Epidermal melanocyte (primary cell): Measurements from ENCODE around the gene SPATS1.
A peak's percentile ranks its signal among the peaks of the same experiment; 100 is the strongest.
"Not testable (repeated sequence)": the region's sequence is repeated elsewhere in the genome, so short reads cannot be mapped to it uniquely, and the experiment has no call there.

Experiments
- DNase-seq: peaks from one replicate; pipeline ENCODE4 v3.0.0; 2011; ENCODE audit warnings: low spot score; ENCODE audit not compliant: insufficient read length

SPATS1 gene

GRCh38 chr6:44341095-44341890 is 1.2 kb upstream of the SPATS1 start:
- no peak for DNase-seq

GRCh38 chr6:44342052-44342451 is 398 bp upstream of the SPATS1 start:
- no peak for DNase-seq

- DNase-seq, result not testable (repeated sequence)
These were observed 4.4 kb downstream of the SPATS1 start for GRCh38 chr6:44346818-44347217.

- DNase-seq, result no peak
These were observed 7.6 kb downstream of the SPATS1 start for GRCh38 chr6:44349904-44350649.

GRCh38 chr6:44350650-44350994 is 8.2 kb downstream of the SPATS1 start:
- DNase-seq, result not testable (repeated sequence)

- DNase-seq, result no peak
These were observed 9.8 kb downstream of the SPATS1 start for GRCh38 chr6:44352259-44352658.

GRCh38 chr6:44353336-44353735 is 10.9 kb downstream of the SPATS1 start:
- no peak for DNase-seq

GRCh38 chr6:44355640-44356039 is 13.2 kb downstream of the SPATS1 start:
- DNase-seq, result no peak

GRCh38 chr6:44356487-44356886 is 14.0 kb downstream of the SPATS1 start:
- no peak for DNase-seq

GRCh38 chr6:44359973-44360372 is 17.5 kb downstream of the SPATS1 start:
- no peak for DNase-seq

GRCh38 chr6:44361947-44362346 is 19.5 kb downstream of the SPATS1 start:
- no peak for DNase-seq

- DNase-seq, result no peak
These were observed 21.0 kb downstream of the SPATS1 start for GRCh38 chr6:44363377-44363926.

- no peak for DNase-seq
These were observed 24.3 kb downstream of the SPATS1 start for GRCh38 chr6:44366781-44367180.

- DNase-seq, result no peak
These were observed 25.2 kb downstream of the SPATS1 start for GRCh38 chr6:44367681-44368080.

GRCh38 chr6:44373051-44373450 is 30.6 kb downstream of the SPATS1 start:
- DNase-seq, result peak; percentile 67

- DNase-seq, result no peak
These were observed 31.3 kb downstream of the SPATS1 start for GRCh38 chr6:44373787-44374186.

- DNase-seq, result no peak
These were observed 32.6 kb downstream of the SPATS1 start for GRCh38 chr6:44375071-44375470.

GRCh38 chr6:44377484-44377883 is 35.0 kb downstream of the SPATS1 start:
- no peak for DNase-seq

GRCh38 chr6:44377971-44378370 is 35.5 kb downstream of the SPATS1 start:
- no peak for DNase-seq

GRCh38 chr6:44381739-44382138 is 39.3 kb downstream of the SPATS1 start:
- no peak for DNase-seq

- no peak for DNase-seq
These were observed 44.0 kb downstream of the SPATS1 start for GRCh38 chr6:44386364-44386928.

- no peak for DNase-seq
These were observed 44.5 kb downstream of the SPATS1 start for GRCh38 chr6:44386929-44387345.
